C1 segment of cervical spinal cord (tissue), 14 donors: Measurements from ENCODE around the gene TUBB.
"Not testable (repeated sequence)": the region's sequence is repeated elsewhere in the genome, so short reads cannot be mapped to it uniquely, and the experiment has no call there.

Experiments used
- DNase-seq, 14 donors: peaks; one replicate each; lab custom pipeline; 2025; lab: John Stamatoyannopoulos, UW

The TUBB gene

GRCh38 chr6:30759575-30760239 lies 39.6 kb downstream of the TUBB start:
- no peak for DNase-seq

GRCh38 chr6:30760549-30760948 lies 40.4 kb downstream of the TUBB start:
- DNase-seq: no peak

GRCh38 chr6:30761791-30762429 lies 41.8 kb downstream of the TUBB start:
- no peak for DNase-seq

- no peak for DNase-seq
Measured at GRCh38 chr6:30763155-30763617, 43.0 kb downstream of the TUBB start.

- DNase-seq: no peak
Measured at GRCh38 chr6:30763618-30764489, 43.7 kb downstream of the TUBB start.

- not testable (repeated sequence) for DNase-seq
Measured at GRCh38 chr6:30764490-30765043, 44.4 kb downstream of the TUBB start.

GRCh38 chr6:30765495-30765894 lies 45.3 kb downstream of the TUBB start:
- not testable (repeated sequence) for DNase-seq

GRCh38 chr6:30766461-30767157 lies 46.5 kb downstream of the TUBB start:
- DNase-seq: no peak

GRCh38 chr6:30767158-30767943 lies 47.2 kb downstream of the TUBB start:
- DNase-seq: no peak

GRCh38 chr6:30767944-30768301 lies 47.8 kb downstream of the TUBB start:
- DNase-seq: no peak

- DNase-seq: no peak
Measured at GRCh38 chr6:30768634-30769087, 48.5 kb downstream of the TUBB start.

- DNase-seq: peak in 2 of 14 donors; percentile 29 to 50
Measured at GRCh38 chr6:30769088-30769852, 49.1 kb downstream of the TUBB start.

- no peak for DNase-seq
Measured at GRCh38 chr6:30769853-30770524, 49.8 kb downstream of the TUBB start.

- DNase-seq: no peak
Measured at GRCh38 chr6:30770592-30770991, 50.4 kb downstream of the TUBB start.

GRCh38 chr6:30774701-30775100 lies 54.5 kb downstream of the TUBB start:
- DNase-seq: no peak
